Measurements from ENCODE around the gene ARHGAP15.

The ARHGAP15 gene

DNA sequence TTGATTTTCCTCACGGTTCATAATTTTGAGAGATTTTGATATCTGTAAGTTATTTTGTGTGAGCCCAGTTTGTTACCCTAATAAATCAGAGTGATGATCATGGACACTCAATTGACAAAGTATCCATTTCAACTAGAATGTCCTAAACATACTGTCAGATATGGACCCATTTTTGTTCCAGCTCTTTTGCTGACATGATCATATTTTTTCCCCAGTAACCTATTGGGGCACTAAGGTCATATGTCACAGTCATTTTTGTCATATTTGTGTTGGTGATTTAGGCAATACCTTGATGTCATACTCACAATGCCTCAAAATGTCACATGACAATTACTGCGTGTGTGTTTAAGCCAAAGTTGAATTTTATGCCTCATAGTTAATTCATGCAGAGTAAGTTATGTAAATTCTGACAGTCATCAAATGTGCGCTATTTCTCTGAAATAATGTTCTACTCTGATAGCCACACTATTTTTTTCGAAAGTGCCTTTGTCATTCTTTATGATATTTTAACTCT lies 218.7 kb downstream of the ARHGAP15 start:
- no peaks in the 10 kb centered on the region for H3K27me3 Mint-ChIP-seq (ENCODE audit: low read depth)
- peaks cover 3% of the 10 kb centered on the region for H3K36me3 Mint-ChIP-seq (ENCODE audit: low read depth)
- no peak for DNase-seq (ENCODE audit: low spot score)
- no peaks in the 10 kb centered on the region for H3K9me3 Mint-ChIP-seq
- no peak overlapping the region for H3K27ac Mint-ChIP-seq
- H3K4me1 Mint-ChIP-seq (ENCODE audit: low read depth) = no peaks in the 10 kb centered on the region
- H3K4me3 Mint-ChIP-seq = no peak overlapping the region

DNA sequence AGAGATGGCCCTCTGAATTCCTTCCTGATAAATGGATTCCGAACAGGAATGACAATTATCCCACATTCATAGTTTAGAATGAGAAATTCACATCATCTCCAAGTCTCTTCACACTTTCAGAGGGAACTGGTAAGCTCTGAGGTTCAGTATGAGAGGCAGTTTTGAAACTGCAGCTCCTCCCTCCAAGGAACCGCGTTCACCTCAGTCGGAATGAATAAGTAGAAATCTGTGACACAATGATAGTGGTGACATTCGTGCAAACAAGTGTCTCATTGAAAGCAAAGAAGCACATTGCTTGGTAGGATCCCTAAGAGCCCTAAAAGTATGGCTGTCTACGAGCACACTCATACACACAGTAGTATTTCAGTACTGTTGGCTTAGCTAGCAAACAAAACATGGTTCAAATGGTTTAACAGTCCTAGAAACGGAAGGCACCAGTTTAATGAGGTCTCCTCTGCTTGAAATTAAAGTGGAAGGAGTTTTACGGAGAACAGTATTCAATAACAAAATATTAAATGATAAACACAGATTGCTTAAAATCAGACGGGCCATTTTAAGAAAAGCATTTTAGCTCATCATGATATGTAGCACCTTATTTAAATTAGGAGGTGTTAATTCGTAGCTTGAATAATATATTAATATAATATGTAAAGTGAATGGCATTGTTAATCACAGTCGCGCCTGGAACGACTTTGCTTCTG lies 225.0 kb downstream of the ARHGAP15 start:
- Mint-ChIP-seq H3K4me3 (no peak overlapping the region), H3K27me3 (ENCODE audit: low read depth) (no peaks in the 10 kb centered on the region), H3K27ac (no peak overlapping the region), H3K36me3 (ENCODE audit: low read depth) (peaks cover 7% of the 10 kb centered on the region), H3K9me3 (no peaks in the 10 kb centered on the region), H3K4me1 (ENCODE audit: low read depth) (no peaks in the 10 kb centered on the region)
- no peak for DNase-seq (ENCODE audit: low spot score)

DNA sequence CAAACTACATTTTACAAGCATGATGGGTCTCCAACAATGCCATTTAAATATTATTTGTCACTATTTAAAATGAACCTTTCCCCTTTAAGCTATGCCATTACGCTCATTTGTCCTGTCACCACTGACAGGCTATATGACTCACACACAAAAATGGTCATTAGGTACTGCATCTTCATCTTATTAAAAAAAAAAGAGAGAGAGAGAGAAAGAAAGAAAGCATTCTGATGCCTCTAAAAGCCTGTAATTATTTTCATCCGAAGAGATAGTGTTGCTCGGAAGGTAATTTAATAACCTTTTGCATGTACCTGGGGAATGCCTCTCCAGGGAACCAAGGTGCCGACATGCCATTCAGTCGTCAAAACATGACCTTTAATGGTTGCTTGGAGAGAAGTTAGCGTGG lies 226.7 kb downstream of the ARHGAP15 start:
- no peaks in the 10 kb centered on the region for H3K27me3 Mint-ChIP-seq (ENCODE audit: low read depth)
- no peak overlapping the region for H3K4me3 Mint-ChIP-seq
- H3K9me3 Mint-ChIP-seq = no peaks in the 10 kb centered on the region
- DNase-seq (ENCODE audit: low spot score) = no peak
- no peaks in the 10 kb centered on the region for H3K4me1 Mint-ChIP-seq (ENCODE audit: low read depth)
- H3K27ac Mint-ChIP-seq = no peak overlapping the region
- H3K36me3 Mint-ChIP-seq (ENCODE audit: low read depth) = peaks cover 10% of the 10 kb centered on the region

DNA sequence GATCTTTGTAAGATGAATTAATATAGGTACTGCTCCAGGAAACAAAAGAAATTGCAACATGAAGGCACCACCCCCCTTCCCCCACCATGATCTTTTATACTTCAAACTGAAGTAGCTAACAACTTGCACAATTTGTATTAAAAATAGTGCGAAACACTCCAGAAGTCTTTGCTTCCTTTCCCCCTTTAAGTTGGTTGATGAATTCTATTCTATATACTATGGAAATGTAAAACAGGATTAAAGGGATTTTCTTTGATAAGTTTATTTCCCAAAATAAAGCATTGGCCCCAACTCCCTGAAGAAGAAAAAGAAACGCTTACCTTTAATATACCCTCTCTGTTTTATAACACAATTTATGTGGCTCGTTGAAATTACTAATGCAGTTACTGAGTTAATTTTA lies 227.1 kb downstream of the ARHGAP15 start:
- Mint-ChIP-seq H3K27me3 (ENCODE audit: low read depth) (no peaks in the 10 kb centered on the region), H3K9me3 (no peaks in the 10 kb centered on the region), H3K36me3 (ENCODE audit: low read depth) (peaks cover 10% of the 10 kb centered on the region), H3K4me3 (no peak overlapping the region), H3K27ac (no peak overlapping the region), H3K4me1 (ENCODE audit: low read depth) (no peaks in the 10 kb centered on the region)
- no peak for DNase-seq (ENCODE audit: low spot score)

DNA sequence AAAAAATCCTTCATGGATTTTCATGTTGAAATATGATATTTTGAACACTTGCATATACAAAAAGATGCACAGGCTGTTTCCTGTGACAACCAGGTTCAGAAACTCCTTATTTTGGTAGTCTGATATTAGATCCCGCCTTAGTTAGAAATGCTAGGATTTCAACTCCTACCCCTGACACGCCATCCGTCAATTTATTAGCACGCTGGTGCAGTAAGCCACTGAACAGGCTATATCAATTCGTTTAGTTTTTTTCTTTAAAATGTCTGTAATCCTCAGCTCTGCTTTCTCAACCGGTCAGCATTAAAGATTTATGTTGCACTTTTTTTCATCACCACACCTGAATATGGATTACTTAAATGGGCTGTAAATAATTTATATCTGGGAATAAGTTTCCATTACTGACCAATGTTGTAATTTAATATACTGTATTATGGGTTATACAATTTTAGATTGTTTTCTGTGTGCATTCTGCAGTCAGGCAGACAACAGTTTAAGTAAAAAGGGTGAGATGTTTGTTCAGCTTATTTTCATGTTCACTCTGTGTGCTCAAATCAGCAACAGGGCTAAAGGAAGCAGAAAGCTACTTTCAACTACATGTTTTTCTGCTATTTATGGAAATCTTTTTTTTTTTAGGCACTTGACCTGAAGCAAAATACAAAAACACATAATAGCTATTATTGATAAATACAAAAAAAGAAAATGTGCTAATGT lies 227.7 kb downstream of the ARHGAP15 start:
- no peak overlapping the region for H3K4me3 Mint-ChIP-seq
- no peak overlapping the region for H3K27ac Mint-ChIP-seq
- peaks cover 10% of the 10 kb centered on the region for H3K36me3 Mint-ChIP-seq (ENCODE audit: low read depth)
- H3K9me3 Mint-ChIP-seq = no peaks in the 10 kb centered on the region
- no peak for DNase-seq (ENCODE audit: low spot score)
- no peaks in the 10 kb centered on the region for H3K27me3 Mint-ChIP-seq (ENCODE audit: low read depth)
- H3K4me1 Mint-ChIP-seq (ENCODE audit: low read depth) = no peaks in the 10 kb centered on the region

DNA sequence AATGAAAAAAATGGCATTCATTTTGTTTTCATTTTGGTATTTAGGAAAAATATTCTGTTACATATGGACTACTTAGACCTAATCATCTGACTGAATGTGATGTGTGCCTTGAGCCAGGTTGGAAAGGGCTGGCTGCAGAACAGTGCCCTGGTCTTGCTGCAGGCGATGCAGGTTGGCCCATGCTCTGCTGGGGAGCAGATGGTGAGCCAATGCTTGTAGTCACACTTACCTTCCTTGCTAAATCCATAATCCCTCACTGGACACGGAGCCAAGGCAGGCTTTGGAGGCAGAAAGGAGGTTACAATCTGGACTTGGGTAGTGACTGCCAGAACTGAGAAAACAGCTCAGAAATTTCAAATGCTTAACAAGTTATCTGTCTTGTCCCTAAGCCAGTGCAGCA lies 228.7 kb downstream of the ARHGAP15 start:
- no peak for DNase-seq (ENCODE audit: low spot score)
- no peaks in the 10 kb centered on the region for H3K9me3 Mint-ChIP-seq
- no peak overlapping the region for H3K27ac Mint-ChIP-seq
- H3K27me3 Mint-ChIP-seq (ENCODE audit: low read depth) = no peaks in the 10 kb centered on the region
- no peaks in the 10 kb centered on the region for H3K4me1 Mint-ChIP-seq (ENCODE audit: low read depth)
- peaks cover 11% of the 10 kb centered on the region for H3K36me3 Mint-ChIP-seq (ENCODE audit: low read depth)
- H3K4me3 Mint-ChIP-seq = no peak overlapping the region

DNA sequence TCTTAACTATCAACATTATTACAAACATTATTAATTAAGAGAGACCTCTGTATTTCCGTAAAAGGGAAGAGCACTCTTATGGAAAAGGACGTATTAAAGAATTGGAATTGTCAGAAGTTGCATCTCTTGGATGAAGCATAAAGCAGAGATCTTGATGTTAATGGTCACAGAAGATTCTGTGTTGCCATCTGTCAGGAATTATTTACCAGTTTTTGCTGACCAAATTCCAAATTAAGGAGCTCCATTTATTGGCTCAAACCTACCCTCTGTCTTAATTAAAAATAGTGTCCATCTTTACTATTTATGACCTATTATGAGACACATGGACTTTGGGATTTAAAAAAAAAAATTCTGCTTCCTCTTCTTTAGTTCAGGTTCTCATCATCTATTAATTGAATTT lies 232.1 kb downstream of the ARHGAP15 start:
- H3K9me3 Mint-ChIP-seq = no peaks in the 10 kb centered on the region
- peaks cover 5% of the 10 kb centered on the region for H3K36me3 Mint-ChIP-seq (ENCODE audit: low read depth)
- no peak for DNase-seq (ENCODE audit: low spot score)
- H3K4me3 Mint-ChIP-seq = no peak overlapping the region
- no peaks in the 10 kb centered on the region for H3K27me3 Mint-ChIP-seq (ENCODE audit: low read depth)
- no peak overlapping the region for H3K27ac Mint-ChIP-seq
- H3K4me1 Mint-ChIP-seq (ENCODE audit: low read depth) = no peaks in the 10 kb centered on the region

DNA sequence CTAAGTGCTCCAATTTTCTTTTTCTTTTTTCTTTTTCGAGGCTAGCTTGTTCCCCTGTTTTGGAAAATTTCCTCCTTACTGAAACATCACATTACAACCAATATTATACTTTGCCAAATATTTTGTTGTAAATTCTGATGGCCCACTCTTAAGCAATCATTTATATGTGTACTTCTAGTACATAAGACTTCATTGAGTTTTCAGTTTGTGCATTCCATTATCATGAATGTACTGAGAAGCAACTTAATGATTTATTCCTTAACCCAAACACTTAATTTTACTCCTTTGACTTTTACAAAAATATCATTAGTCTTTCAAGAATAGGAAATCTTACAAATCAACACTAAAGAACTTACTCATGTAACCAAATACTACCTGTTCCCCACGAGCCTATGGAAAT lies 242.4 kb downstream of the ARHGAP15 start:
- H3K27me3 Mint-ChIP-seq (ENCODE audit: low read depth) = no peaks in the 10 kb centered on the region
- H3K4me3 Mint-ChIP-seq = no peak overlapping the region
- H3K9me3 Mint-ChIP-seq = no peaks in the 10 kb centered on the region
- no peak for DNase-seq (ENCODE audit: low spot score)
- peaks cover 12% of the 10 kb centered on the region for H3K36me3 Mint-ChIP-seq (ENCODE audit: low read depth)
- H3K4me1 Mint-ChIP-seq (ENCODE audit: low read depth) = no peaks in the 10 kb centered on the region
- H3K27ac Mint-ChIP-seq = no peak overlapping the region

DNA sequence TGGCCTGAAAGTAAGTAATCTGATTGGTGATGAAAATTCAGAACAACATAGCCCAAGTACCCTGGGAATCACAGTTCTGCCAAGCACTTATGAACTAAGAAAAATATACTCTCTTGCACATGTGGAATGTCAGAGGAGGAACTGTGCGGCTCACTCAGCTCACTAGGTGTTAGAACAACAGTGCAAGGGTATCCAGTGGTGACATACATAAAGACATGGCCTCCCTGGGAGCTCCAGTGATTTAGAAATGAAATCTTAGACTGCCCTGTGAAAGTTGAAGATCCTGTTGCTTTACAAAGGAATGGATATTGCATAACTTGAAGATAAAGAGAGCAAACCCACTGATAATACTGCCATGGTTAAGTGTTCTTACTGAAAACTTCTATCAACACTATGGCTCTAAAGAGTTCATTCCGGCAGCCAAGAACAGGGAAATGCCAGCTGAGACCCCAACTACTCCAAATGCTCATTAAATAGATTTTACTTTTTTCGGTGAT lies 246.2 kb downstream of the ARHGAP15 start:
- Mint-ChIP-seq H3K27me3 (ENCODE audit: low read depth) (no peaks in the 10 kb centered on the region), H3K9me3 (no peaks in the 10 kb centered on the region), H3K4me3 (no peak overlapping the region), H3K27ac (no peak overlapping the region), H3K36me3 (ENCODE audit: low read depth) (peaks cover 13% of the 10 kb centered on the region), H3K4me1 (ENCODE audit: low read depth) (no peaks in the 10 kb centered on the region)
- no peak for DNase-seq (ENCODE audit: low spot score)

DNA sequence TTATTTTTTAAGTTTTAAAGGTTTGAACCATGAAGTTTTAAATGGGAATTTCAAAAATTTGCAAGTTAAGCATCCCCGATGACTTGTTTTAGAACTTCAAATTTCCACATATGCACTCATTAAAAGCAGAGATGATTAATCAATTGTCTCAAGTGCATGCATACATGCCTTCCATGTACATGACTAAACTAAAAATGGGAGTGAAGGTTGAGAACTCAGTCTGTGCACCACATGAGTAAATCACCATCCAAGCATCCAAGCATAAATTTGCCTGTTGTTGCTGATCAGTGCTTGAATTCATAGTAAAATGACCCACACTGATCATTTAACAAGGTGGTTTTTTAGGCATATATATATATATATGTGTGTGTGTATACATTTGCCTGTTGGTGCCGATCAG lies 249.8 kb downstream of the ARHGAP15 start:
- Mint-ChIP-seq H3K9me3 (no peaks in the 10 kb centered on the region), H3K4me3 (no peak overlapping the region), H3K4me1 (ENCODE audit: low read depth) (no peaks in the 10 kb centered on the region), H3K36me3 (ENCODE audit: low read depth) (peaks cover 10% of the 10 kb centered on the region), H3K27me3 (ENCODE audit: low read depth) (no peaks in the 10 kb centered on the region), H3K27ac (no peak overlapping the region)
- DNase-seq (ENCODE audit: low spot score) = no peak

DNA sequence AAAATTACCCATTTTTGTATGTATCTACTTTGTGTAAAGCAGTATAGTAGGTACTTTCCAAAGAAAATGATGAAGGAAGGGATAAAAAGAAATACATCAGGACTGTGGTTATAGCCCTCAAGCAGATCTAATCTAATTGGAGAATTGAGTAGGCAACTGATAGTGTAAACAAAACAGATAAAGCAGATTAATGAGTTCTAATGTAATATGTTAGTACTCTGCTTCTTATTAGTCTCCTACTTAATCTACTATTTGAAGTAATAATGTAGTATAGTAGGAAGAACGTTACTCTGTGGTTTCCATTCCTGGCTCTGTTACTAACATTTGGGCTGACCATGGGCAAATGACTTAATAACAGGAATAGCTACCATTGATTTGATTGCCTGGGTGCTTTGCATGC lies 250.7 kb downstream of the ARHGAP15 start:
- Mint-ChIP-seq H3K27ac (no peak overlapping the region), H3K4me3 (no peak overlapping the region), H3K4me1 (ENCODE audit: low read depth) (no peaks in the 10 kb centered on the region), H3K27me3 (ENCODE audit: low read depth) (no peaks in the 10 kb centered on the region), H3K9me3 (no peaks in the 10 kb centered on the region), H3K36me3 (ENCODE audit: low read depth) (peaks cover 13% of the 10 kb centered on the region)
- no peak for DNase-seq (ENCODE audit: low spot score)

DNA sequence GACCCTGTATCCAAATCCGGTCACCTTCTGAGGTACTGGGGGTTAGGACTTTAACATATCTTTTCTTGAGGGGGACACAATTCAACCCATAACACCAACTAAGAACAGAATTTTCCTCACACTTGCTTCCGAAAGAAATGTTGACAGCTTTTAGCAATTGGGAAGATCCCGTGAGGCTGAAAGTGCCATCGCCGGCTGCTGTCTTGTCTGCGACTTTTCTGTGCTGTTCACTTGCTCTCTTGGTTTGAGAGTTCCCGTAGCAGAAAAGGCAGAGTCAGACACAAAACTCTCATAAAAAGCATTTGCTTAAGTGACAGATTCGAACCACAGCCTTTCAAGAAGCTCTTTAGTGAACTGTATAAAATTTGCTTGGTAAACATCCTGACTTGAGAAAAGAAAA lies 253.4 kb downstream of the ARHGAP15 start:
- H3K4me3 Mint-ChIP-seq = no peak overlapping the region
- H3K9me3 Mint-ChIP-seq = no peaks in the 10 kb centered on the region
- no peaks in the 10 kb centered on the region for H3K4me1 Mint-ChIP-seq (ENCODE audit: low read depth)
- H3K36me3 Mint-ChIP-seq (ENCODE audit: low read depth) = peaks cover 10% of the 10 kb centered on the region
- no peaks in the 10 kb centered on the region for H3K27me3 Mint-ChIP-seq (ENCODE audit: low read depth)
- DNase-seq (ENCODE audit: low spot score) = no peak
- H3K27ac Mint-ChIP-seq = no peak overlapping the region

DNA sequence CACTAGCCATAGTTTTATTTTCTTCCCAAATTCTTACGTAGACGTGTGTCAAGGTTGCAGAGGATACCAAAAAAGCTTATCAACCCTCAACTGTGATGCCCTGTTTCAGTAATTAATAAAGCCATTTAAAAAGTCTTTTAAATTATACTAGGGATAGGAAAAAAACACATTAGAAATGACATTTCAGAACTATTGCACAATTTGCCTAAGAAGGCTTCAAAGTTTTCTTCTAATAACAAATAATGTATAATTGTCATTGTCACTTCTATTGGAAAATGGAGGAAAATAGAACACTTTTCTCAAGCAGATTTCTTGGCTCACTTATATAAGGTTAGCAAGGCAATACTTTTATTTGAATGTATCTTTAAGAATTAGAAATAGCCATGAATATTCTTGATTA lies 253.8 kb downstream of the ARHGAP15 start:
- no peaks in the 10 kb centered on the region for H3K27me3 Mint-ChIP-seq (ENCODE audit: low read depth)

DNA sequence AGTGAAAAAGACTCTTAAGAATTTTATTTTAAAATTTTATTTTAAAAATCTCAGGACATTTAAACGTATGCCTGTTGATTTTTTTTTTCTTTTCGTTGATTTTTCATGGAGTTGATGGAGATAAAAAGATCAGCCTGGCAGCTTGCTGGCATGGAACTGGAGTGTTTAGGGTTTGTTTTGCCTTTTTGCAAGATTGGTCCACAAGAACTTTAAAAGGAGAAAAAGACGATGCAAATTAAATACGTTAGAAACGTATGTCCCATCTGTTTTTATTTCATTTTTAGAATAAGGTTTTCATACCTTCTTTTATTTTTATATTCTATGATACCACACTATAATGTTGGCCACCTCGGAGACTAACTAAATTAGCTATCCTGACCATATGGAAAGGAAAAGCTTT lies 254.9 kb downstream of the ARHGAP15 start:
- H3K9me3 Mint-ChIP-seq = no peaks in the 10 kb centered on the region
- DNase-seq (ENCODE audit: low spot score) = no peak
- H3K4me1 Mint-ChIP-seq (ENCODE audit: low read depth) = no peaks in the 10 kb centered on the region
- H3K4me3 Mint-ChIP-seq = no peak overlapping the region
- no peak overlapping the region for H3K27ac Mint-ChIP-seq
- no peaks in the 10 kb centered on the region for H3K27me3 Mint-ChIP-seq (ENCODE audit: low read depth)
- peaks cover 10% of the 10 kb centered on the region for H3K36me3 Mint-ChIP-seq (ENCODE audit: low read depth)

More for the DNA sequence above, 253.8 kb downstream of the ARHGAP15 start:
- H3K4me1 Mint-ChIP-seq (ENCODE audit: low read depth) = no peaks in the 10 kb centered on the region
- no peak overlapping the region for H3K27ac Mint-ChIP-seq
- no peaks in the 10 kb centered on the region for H3K9me3 Mint-ChIP-seq
- H3K36me3 Mint-ChIP-seq (ENCODE audit: low read depth) = peaks cover 10% of the 10 kb centered on the region
- H3K4me3 Mint-ChIP-seq = no peak overlapping the region
- no peak for DNase-seq (ENCODE audit: low spot score)
